Neural cell (in vitro differentiated cells): ENCODE data around the gene ACTR6. TPM values are rescaled to one million over a fixed set of nuclear protein-coding genes. Genes with fewer than 3 reads are reported as not detected.

Source experiments
- H2AFZ ChIP-seq: fragments of 200-600, 300-800 bp; sonication (generic), shearing (Covaris generic); 2 replicates; pipeline ENCODE4 v1.6.0; 2014; ENCODE audit warnings: low read depth, mild to moderate bottlenecking, antibody characterized with exemption, low read length, moderate library complexity
- H3F3A ChIP-seq: fragments of 200-600 bp; shearing (Covaris generic); 2 replicates; pipeline ENCODE4 v1.6.1; 2016; ENCODE audit warnings: mild to moderate bottlenecking, moderate library complexity, mixed read lengths, antibody characterized with exemption, low read length; ENCODE audit not compliant: insufficient read depth, poor library complexity, severe bottlenecking
- H3K27ac ChIP-seq: fragments of 200-600, 300-800 bp; sonication (generic), shearing (Covaris generic); 2 replicates; pipeline ENCODE4 v1.5.1; 2014; ENCODE audit warnings: mild to moderate bottlenecking, low read length, moderate library complexity
- H3K27me3 ChIP-seq: fragments of 300-800, 200-600 bp; sonication (generic), shearing (Covaris generic); 2 replicates; pipeline ENCODE4 v1.6.0; 2014; ENCODE audit warnings: mild to moderate bottlenecking, low read depth, low read length, moderate library complexity; ENCODE audit not compliant: insufficient read depth
- H3K36me3 ChIP-seq: fragments of 300-800, 200-600 bp; sonication (generic), shearing (Covaris generic); 2 replicates; pipeline ENCODE4 v1.5.1; 2014; ENCODE audit warnings: mild to moderate bottlenecking, antibody characterized with exemption, low read length, moderate library complexity; ENCODE audit not compliant: insufficient read depth
- H3K4me2 ChIP-seq: fragments of 300-800, 200-600 bp; sonication (generic), shearing (Covaris generic); 2 replicates; pipeline ENCODE4 v1.6.0; 2014; ENCODE audit warnings: mild to moderate bottlenecking, low read length
- H3K4me3 ChIP-seq: fragments of 300-800, 200-600 bp; sonication (generic), shearing (Covaris generic); 2 replicates; pipeline ENCODE4 v1.5.1; 2014; ENCODE audit warnings: mild to moderate bottlenecking, low read length, moderate library complexity
- H3K79me2 ChIP-seq: fragments of 200-600 bp; shearing (Covaris generic); replicated peaks from 2 replicates; pipeline ENCODE4 v1.6.0; 2014; ENCODE audit warnings: mild to moderate bottlenecking, low read length, moderate library complexity; ENCODE audit not compliant: insufficient read depth
- H3K9ac ChIP-seq: fragments of 300-800, 200-600 bp; sonication (generic), shearing (Covaris generic); 2 replicates; pipeline ENCODE4 v1.6.1; 2016; ENCODE audit warnings: mild to moderate bottlenecking, low read length, mixed read lengths
- H3K9me2 ChIP-seq: fragments of 200-600 bp; shearing (Covaris generic); 2 replicates; pipeline ENCODE4 v1.6.1; 2016; ENCODE audit warnings: mild to moderate bottlenecking, low read length, mixed read lengths; ENCODE audit not compliant: insufficient read depth
- H3K9me3 ChIP-seq: fragments of 200-600, 300-800 bp; sonication (generic), shearing (Covaris generic); 2 replicates; pipeline ENCODE4 v1.6.1; 2016; ENCODE audit warnings: mild to moderate bottlenecking, mixed run types, low read length, moderate library complexity, mixed read lengths
- H4K20me1 ChIP-seq: fragments of 200-600 bp; shearing (Covaris generic); 2 replicates; pipeline ENCODE4 v1.6.1; 2016; ENCODE audit warnings: mild to moderate bottlenecking, mixed run types; ENCODE audit not compliant: insufficient read depth
- CTCF ChIP-seq: fragments of 450-650 bp; IDR thresholded peaks from 2 replicates; pipeline ENCODE4 v1.5.1; 2014; ENCODE audit warnings: antibody characterized with exemption, mild to moderate bottlenecking, moderate library complexity; ENCODE audit not compliant: poor library complexity, severe bottlenecking
- EP300 ChIP-seq: fragments of 450-650 bp; conservative IDR thresholded peaks from 2 replicates; pipeline ENCODE4 v1.6.1; 2014; ENCODE audit warnings: antibody characterized with exemption, mild to moderate bottlenecking, moderate library complexity; ENCODE audit not compliant: poor library complexity, severe bottlenecking
- EZH2 ChIP-seq: fragments of 200-600, 300-800 bp; shearing (Covaris generic), sonication (generic); IDR thresholded peaks from 2 replicates; pipeline ENCODE4 v1.6.1; 2014; ENCODE audit warnings: antibody characterized with exemption, low read length, borderline replicate concordance, mild to moderate bottlenecking; ENCODE audit not compliant: insufficient read depth, poor library complexity, severe bottlenecking
- MXI1 ChIP-seq: fragments of 450-650 bp; conservative IDR thresholded peaks from 2 replicates; pipeline ENCODE4 v1.6.1; 2014; ENCODE audit warnings: antibody characterized with exemption, mild to moderate bottlenecking; ENCODE audit not compliant: poor library complexity, severe bottlenecking
- POLR2AphosphoS5 ChIP-seq: IDR thresholded peaks from 2 replicates; pipeline ENCODE4 v1.6.1; 2012
- RAD21 ChIP-seq: fragments of 450-650 bp; conservative IDR thresholded peaks from 2 replicates; pipeline ENCODE4 v1.6.1; 2014; ENCODE audit warnings: antibody characterized with exemption, mild to moderate bottlenecking, moderate library complexity
- REST ChIP-seq: IDR thresholded peaks from 2 replicates; pipeline ENCODE4 v1.6.1; 2012; ENCODE audit warnings: borderline replicate concordance
- SMC3 ChIP-seq: fragments of 450-650 bp; conservative IDR thresholded peaks from 2 replicates; pipeline ENCODE4 v1.6.1; 2014; ENCODE audit warnings: antibody characterized with exemption, mild to moderate bottlenecking, moderate library complexity; ENCODE audit not compliant: poor library complexity
- TAF1 ChIP-seq: IDR thresholded peaks from 2 replicates; pipeline ENCODE4 v1.6.1; 2012; ENCODE audit warnings: low read depth
- polyA plus RNA-seq: library from polyadenylated mRNA; depleted of rRNA; stranded (reverse); fragments of >200 nt; gene quantifications from 2 replicates; pipeline ENCODE4 v1.2.3, GENCODE V29; 2014

Gene ACTR6
- polyA plus RNA-seq, 1 donor from 2014 or later, result 128 TPM

GRCh38 chr12:100239589-100239988 is 39.0 kb downstream of the ACTR6 start:
- H3K27ac ChIP-seq, result no peak overlapping the region
- no peaks in the 10 kb centered on the region for H3K79me2 ChIP-seq
- H3F3A ChIP-seq, result no peaks in the 10 kb centered on the region
- H3K4me2 ChIP-seq, result no peak overlapping the region
- no peaks in the 10 kb centered on the region for H4K20me1 ChIP-seq
- no peaks in the 10 kb centered on the region for H3K27me3 ChIP-seq
- H3K9me3 ChIP-seq, result no peaks in the 10 kb centered on the region
- no peaks in the 10 kb centered on the region for H3K36me3 ChIP-seq
- H3K9me2 ChIP-seq, result no peaks in the 10 kb centered on the region
- H3K4me3 ChIP-seq, result no peak overlapping the region
- no peak overlapping the region for H3K9ac ChIP-seq
- no peak for TF ChIP-seq RAD21
- no peak for TF ChIP-seq CTCF
- no peak for TF ChIP-seq SMC3
- TF ChIP-seq MXI1, result no peak
- no peak for TF ChIP-seq TAF1
- TF ChIP-seq REST, result no peak
- no peak for TF ChIP-seq EZH2
- no peak for TF ChIP-seq EP300
- no peak for TF ChIP-seq POLR2AphosphoS5
- H2AFZ ChIP-seq, result no peak overlapping the region

GRCh38 chr12:100243137-100243536 is 42.5 kb downstream of the ACTR6 start:
- H3K79me2 ChIP-seq, result no peaks in the 10 kb centered on the region
- no peaks in the 10 kb centered on the region for H3K36me3 ChIP-seq
- H4K20me1 ChIP-seq, result no peaks in the 10 kb centered on the region
- TF ChIP-seq REST, result no peak
- TF ChIP-seq MXI1, result no peak
- TF ChIP-seq POLR2AphosphoS5, result no peak
- no peak for TF ChIP-seq EZH2
- TF ChIP-seq RAD21, result no peak
- TF ChIP-seq CTCF, result no peak
- TF ChIP-seq TAF1, result no peak
- TF ChIP-seq EP300, result no peak
- no peak for TF ChIP-seq SMC3
- H3K4me3 ChIP-seq, result no peak overlapping the region
- H3K27ac ChIP-seq, result no peak overlapping the region
- H2AFZ ChIP-seq, result no peak overlapping the region
- H3K9ac ChIP-seq, result no peak overlapping the region
- no peaks in the 10 kb centered on the region for H3K9me3 ChIP-seq
- H3K27me3 ChIP-seq, result no peaks in the 10 kb centered on the region
- no peaks in the 10 kb centered on the region for H3K9me2 ChIP-seq
- no peak overlapping the region for H3K4me2 ChIP-seq
- H3F3A ChIP-seq, result no peaks in the 10 kb centered on the region
